ENCODE measurements around the gene ADGRL2.

- TF ChIP-seq CTCF (conservative IDR thresholded peaks at IDR 0.05; ENCODE audit: low read depth in 2 of 2) (no peak), EZH2 (IDR thresholded peaks at IDR 0.05; ENCODE audit: low read depth, unreplicated experiment) (no peak), CREB1 (CRISPR knock-in tag; IDR thresholded peaks at IDR 0.05; ENCODE audit: low read depth) (no peak)
- TF ChIP-seq, protein P1, sequence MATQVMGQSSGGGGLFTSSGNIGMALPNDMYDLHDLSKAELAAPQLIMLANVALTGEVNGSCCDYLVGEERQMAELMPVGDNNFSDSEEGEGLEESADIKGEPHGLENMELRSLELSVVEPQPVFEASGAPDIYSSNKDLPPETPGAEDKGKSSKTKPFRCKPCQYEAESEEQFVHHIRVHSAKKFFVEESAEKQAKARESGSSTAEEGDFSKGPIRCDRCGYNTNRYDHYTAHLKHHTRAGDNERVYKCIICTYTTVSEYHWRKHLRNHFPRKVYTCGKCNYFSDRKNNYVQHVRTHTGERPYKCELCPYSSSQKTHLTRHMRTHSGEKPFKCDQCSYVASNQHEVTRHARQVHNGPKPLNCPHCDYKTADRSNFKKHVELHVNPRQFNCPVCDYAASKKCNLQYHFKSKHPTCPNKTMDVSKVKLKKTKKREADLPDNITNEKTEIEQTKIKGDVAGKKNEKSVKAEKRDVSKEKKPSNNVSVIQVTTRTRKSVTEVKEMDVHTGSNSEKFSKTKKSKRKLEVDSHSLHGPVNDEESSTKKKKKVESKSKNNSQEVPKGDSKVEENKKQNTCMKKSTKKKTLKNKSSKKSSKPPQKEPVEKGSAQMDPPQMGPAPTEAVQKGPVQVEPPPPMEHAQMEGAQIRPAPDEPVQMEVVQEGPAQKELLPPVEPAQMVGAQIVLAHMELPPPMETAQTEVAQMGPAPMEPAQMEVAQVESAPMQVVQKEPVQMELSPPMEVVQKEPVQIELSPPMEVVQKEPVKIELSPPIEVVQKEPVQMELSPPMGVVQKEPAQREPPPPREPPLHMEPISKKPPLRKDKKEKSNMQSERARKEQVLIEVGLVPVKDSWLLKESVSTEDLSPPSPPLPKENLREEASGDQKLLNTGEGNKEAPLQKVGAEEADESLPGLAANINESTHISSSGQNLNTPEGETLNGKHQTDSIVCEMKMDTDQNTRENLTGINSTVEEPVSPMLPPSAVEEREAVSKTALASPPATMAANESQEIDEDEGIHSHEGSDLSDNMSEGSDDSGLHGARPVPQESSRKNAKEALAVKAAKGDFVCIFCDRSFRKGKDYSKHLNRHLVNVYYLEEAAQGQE (IDR thresholded peaks at IDR 0.05; ENCODE audit: unreplicated experiment), result no peak
These were observed 178.2 kb downstream of the ADGRL2 start for GRCh38 chr1:81978945-81979344.
